ENCODE data around the gene ARL1.

DNA sequence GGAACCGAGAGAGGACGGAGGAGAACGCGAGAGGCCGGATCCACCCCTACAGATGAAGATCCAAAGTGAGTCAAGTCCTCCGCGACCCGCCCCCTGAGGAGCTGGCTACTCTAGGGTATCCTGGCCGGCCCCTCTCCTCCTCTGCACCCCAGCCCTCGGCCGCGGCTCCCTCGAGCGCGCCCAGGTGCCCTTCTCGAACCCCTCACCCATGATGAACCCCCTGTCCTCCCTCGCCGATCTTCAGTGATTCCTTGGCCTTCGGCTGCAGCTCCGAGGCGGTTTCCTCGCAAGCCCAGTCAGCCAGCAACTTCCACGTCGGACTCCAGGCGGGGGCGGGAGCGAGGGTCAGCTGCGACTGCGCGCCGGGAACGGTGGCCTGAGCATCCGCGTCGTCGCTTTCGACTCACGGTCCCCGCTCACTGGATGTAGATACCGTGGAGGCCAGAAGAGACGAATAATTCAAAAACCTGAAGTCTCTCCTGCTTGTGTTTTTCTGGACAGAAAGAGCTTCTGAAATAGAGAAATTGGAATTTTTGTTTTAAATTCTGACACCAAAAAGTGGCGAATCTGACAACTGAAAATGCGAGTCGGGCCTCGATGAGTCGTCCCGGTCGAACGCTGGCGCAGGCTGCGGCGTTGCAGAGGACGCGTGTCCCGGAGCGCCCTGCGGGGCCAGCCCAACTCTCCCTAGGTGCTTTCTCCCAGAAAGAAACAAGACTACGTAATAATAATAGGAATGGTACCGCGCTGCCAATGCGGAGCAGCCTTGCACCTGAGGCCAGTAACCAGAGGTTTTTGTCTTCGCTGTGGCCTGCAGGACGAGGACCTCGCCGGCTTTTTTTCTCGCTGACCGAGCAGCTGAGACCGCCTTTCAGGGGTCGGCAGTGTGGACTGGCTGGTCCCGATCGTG lies at the start of gene ARL1:
- TF ChIP-seq, protein P1, sequence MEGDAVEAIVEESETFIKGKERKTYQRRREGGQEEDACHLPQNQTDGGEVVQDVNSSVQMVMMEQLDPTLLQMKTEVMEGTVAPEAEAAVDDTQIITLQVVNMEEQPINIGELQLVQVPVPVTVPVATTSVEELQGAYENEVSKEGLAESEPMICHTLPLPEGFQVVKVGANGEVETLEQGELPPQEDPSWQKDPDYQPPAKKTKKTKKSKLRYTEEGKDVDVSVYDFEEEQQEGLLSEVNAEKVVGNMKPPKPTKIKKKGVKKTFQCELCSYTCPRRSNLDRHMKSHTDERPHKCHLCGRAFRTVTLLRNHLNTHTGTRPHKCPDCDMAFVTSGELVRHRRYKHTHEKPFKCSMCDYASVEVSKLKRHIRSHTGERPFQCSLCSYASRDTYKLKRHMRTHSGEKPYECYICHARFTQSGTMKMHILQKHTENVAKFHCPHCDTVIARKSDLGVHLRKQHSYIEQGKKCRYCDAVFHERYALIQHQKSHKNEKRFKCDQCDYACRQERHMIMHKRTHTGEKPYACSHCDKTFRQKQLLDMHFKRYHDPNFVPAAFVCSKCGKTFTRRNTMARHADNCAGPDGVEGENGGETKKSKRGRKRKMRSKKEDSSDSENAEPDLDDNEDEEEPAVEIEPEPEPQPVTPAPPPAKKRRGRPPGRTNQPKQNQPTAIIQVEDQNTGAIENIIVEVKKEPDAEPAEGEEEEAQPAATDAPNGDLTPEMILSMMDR (conservative IDR thresholded peaks at IDR 0.05; ENCODE audit: low read depth, low read length), result no peak
- no peak for TF ChIP-seq EZH2phosphoT487 (IDR thresholded peaks at IDR 0.05; ENCODE audit: borderline replicate concordance, low read length)

Measured in PC-3 (cell line).